IMR-90 (cell line): ENCODE measurements around the gene MAP6. TPM values are rescaled to one million over a fixed set of nuclear protein-coding genes. Genes with fewer than 3 reads are reported as not detected.

Source experiments
- ATAC-seq: fragments of 200-7000 bp; cut with Tn5 transposase; 2 replicates; pipeline ENCODE4 v1.9.1; 2020; ENCODE audit warnings: low read depth, mild to moderate bottlenecking, moderate library complexity
- BruUV-seq: library from RNA; stranded (reverse); fragments of 400-500 nt; replicated peaks from 2 replicates; lab custom pipeline; 2021; lab: Mats Ljungman, UMichigan
- CTCF ChIA-PET: fragments of 300-600 bp; formaldehyde crosslinking; extraction: SDS; loops from one replicate; lab custom pipeline; 2021; ENCODE audit warnings: antibody characterized with exemption; lab: Yijun Ruan, JAX
- POLR2A ChIA-PET: fragments of 300-600 bp; sonication (Branson Sonifier 250); formaldehyde crosslinking; loops from one replicate; lab custom pipeline; 2022; ENCODE audit warnings: antibody characterized with exemption; ENCODE audit not compliant: unreplicated experiment; lab: Charles Lee
- DNase-seq: peaks from one replicate; pipeline ENCODE4 v3.0.0; 2013
- H2AFZ ChIP-seq: replicated peaks from 2 replicates; pipeline ENCODE3; 2013; ENCODE audit warnings: low read length, mild to moderate bottlenecking; ENCODE audit not compliant: poor library complexity
- H2AK5ac ChIP-seq: 2 replicates; pipeline ENCODE4 v1.6.1; 2013; ENCODE audit warnings: low read depth, low read length, inconsistent platforms
- H2AK9ac ChIP-seq: replicated peaks from 2 replicates; pipeline ENCODE3; 2013; ENCODE audit warnings: mild to moderate bottlenecking, low read depth, low read length, moderate library complexity; ENCODE audit not compliant: poor library complexity
- H2BK120ac ChIP-seq: 2 replicates; pipeline ENCODE4 v1.6.1; 2013; ENCODE audit warnings: low read depth, low read length, inconsistent platforms
- H2BK15ac ChIP-seq: 3 replicates; pipeline ENCODE4 v1.6.1; 2013; ENCODE audit warnings: low read depth, low read length, inconsistent platforms
- H2BK20ac ChIP-seq: 2 replicates; pipeline ENCODE4 v1.6.1; 2013; ENCODE audit warnings: low read depth, mild to moderate bottlenecking, inconsistent platforms, low read length, moderate library complexity
- H2BK5ac ChIP-seq: 2 replicates; pipeline ENCODE4 v1.6.1; 2013; ENCODE audit warnings: mild to moderate bottlenecking, low read depth, low read length, inconsistent platforms; ENCODE audit not compliant: poor library complexity, severe bottlenecking
- H3K14ac ChIP-seq: replicated peaks from 2 replicates; pipeline ENCODE4 v1.6.1; 2013; ENCODE audit warnings: low read depth, low read length, inconsistent platforms
- H3K18ac ChIP-seq: 2 replicates; pipeline ENCODE4 v1.6.1; 2013; ENCODE audit warnings: low read depth, low read length, control low read depth
- H3K23ac ChIP-seq: 2 replicates; pipeline ENCODE4 v1.6.1; 2013; ENCODE audit warnings: low read depth, low read length, inconsistent platforms
- H3K27ac ChIP-seq: 2 replicates; pipeline ENCODE4 v1.5.1; 2013; ENCODE audit warnings: mild to moderate bottlenecking, control low read depth, low read length; ENCODE audit not compliant: insufficient read depth
- H3K27me3 ChIP-seq: 2 replicates; pipeline ENCODE4 v1.6.1; 2013; ENCODE audit warnings: low read length; ENCODE audit not compliant: control insufficient read depth, insufficient read depth
- H3K36me3 ChIP-seq: 2 replicates; pipeline ENCODE4 v1.6.1; 2013; ENCODE audit warnings: low read length, mixed read lengths; ENCODE audit not compliant: control insufficient read depth, insufficient read depth
- H3K4ac ChIP-seq: 2 replicates; pipeline ENCODE4 v1.6.1; 2013; ENCODE audit warnings: low read depth, low read length, inconsistent platforms
- H3K4me1 ChIP-seq: 2 replicates; pipeline ENCODE4 v1.6.1; 2013; ENCODE audit warnings: low read length, mixed read lengths; ENCODE audit not compliant: control insufficient read depth, insufficient read depth
- H3K4me2 ChIP-seq: 2 replicates; pipeline ENCODE4 v1.6.1; 2013; ENCODE audit warnings: low read depth, mild to moderate bottlenecking, control low read depth, low read length, moderate library complexity
- H3K4me3 ChIP-seq: 2 replicates; pipeline ENCODE4 v1.5.1; 2013; ENCODE audit warnings: low read depth, mild to moderate bottlenecking, control low read depth, low read length, moderate library complexity; ENCODE audit not compliant: insufficient read depth
- H3K56ac ChIP-seq: 2 replicates; pipeline ENCODE4 v1.6.1; 2013; ENCODE audit warnings: low read length, inconsistent platforms; ENCODE audit not compliant: insufficient read depth; ENCODE audit errors: extremely low read depth
- H3K79me1 ChIP-seq, 2 experiments: 2 replicates each; pipeline ENCODE4 v1.6.1; 2013; ENCODE audit warnings: low read length in 2 of 2, inconsistent platforms in 1 of 2, low read depth in 1 of 2
- H3K9ac ChIP-seq: 2 replicates; pipeline ENCODE4 v1.6.1; 2013; ENCODE audit warnings: low read depth, low read length, control low read depth
- H3K9me1 ChIP-seq: 2 replicates; pipeline ENCODE4 v1.6.1; 2013; ENCODE audit warnings: low read length, inconsistent platforms; ENCODE audit not compliant: insufficient read depth
- H3K9me3 ChIP-seq: 2 replicates; pipeline ENCODE4 v1.6.1; 2013; ENCODE audit warnings: low read length; ENCODE audit not compliant: control insufficient read depth, insufficient read depth
- H4K20me1 ChIP-seq: 2 replicates; pipeline ENCODE4 v1.6.1; 2013; ENCODE audit warnings: low read length, inconsistent platforms; ENCODE audit not compliant: insufficient read depth
- H4K5ac ChIP-seq: 2 replicates; pipeline ENCODE4 v1.6.1; 2013; ENCODE audit warnings: mild to moderate bottlenecking, low read depth, low read length, control low read depth
- H4K8ac ChIP-seq, 2 experiments: 2 replicates each; pipeline ENCODE4 v1.6.1; 2013; ENCODE audit warnings: low read depth in 2 of 2, low read length in 2 of 2, control low read depth in 1 of 2, inconsistent platforms in 1 of 2
- H4K91ac ChIP-seq: 2 replicates; pipeline ENCODE4 v1.6.1; 2013; ENCODE audit warnings: low read depth, low read length, inconsistent platforms; ENCODE audit not compliant: insufficient read depth
- BHLHE40 ChIP-seq: fragments of 150-350 bp; IDR thresholded peaks from 2 replicates; pipeline ENCODE4 v1.6.1; 2016; ENCODE audit warnings: mild to moderate bottlenecking, low read depth, low read length
- FOS ChIP-seq: fragments of 150-350 bp; IDR thresholded peaks from 2 replicates; pipeline ENCODE4 v1.6.1; 2016; ENCODE audit warnings: low read depth, low read length
- MAZ ChIP-seq: IDR thresholded peaks from 2 replicates; pipeline ENCODE4 v1.6.1; 2012; ENCODE audit warnings: low read depth, mild to moderate bottlenecking, low read length, improper control_type of control experiment, moderate library complexity, borderline replicate concordance
- MXI1 ChIP-seq: IDR thresholded peaks from 2 replicates; pipeline ENCODE4 v1.6.1; 2012; ENCODE audit warnings: low read depth, mild to moderate bottlenecking, low read length, moderate library complexity, borderline replicate concordance
- NFE2L2 ChIP-seq: fragments of 150-350 bp; IDR thresholded peaks from 2 replicates; pipeline ENCODE4 v1.6.1; 2016; ENCODE audit warnings: low read depth, mild to moderate bottlenecking, low read length
- RCOR1 ChIP-seq: IDR thresholded peaks from 2 replicates; pipeline ENCODE4 v1.6.1; 2012; ENCODE audit warnings: mild to moderate bottlenecking, low read length, improper control_type of control experiment; ENCODE audit not compliant: insufficient replicate concordance
- RFX5 ChIP-seq: IDR thresholded peaks from 2 replicates; pipeline ENCODE4 v1.8.0; 2012; ENCODE audit warnings: low read depth, mild to moderate bottlenecking, low read length, moderate library complexity
- SMC3 ChIP-seq: fragments of 150-350 bp; IDR thresholded peaks from 2 replicates; pipeline ENCODE4 v1.6.1; 2016; ENCODE audit warnings: low read depth, mild to moderate bottlenecking, antibody characterized with exemption, low read length, moderate library complexity
- WGBS, 2 experiments: methylation state at CpG; one replicate each; pipeline versions ENCODE4 v1.1.5 to v1.1.7; 2013; ENCODE audit warnings: missing lambda C conversion rate in 2 of 2; ENCODE audit not compliant: insufficient read length in 1 of 2; ENCODE audit errors: extremely low coverage in 2 of 2; 5-methylcytosine and 5-hydroxymethylcytosine counted together
- dilution Hi-C: fragments of 300-500 bp; cut with HindIII; formaldehyde crosslinking; loops from one replicate; pipeline ENCODE4 v1.14.3; 2018; ENCODE audit warnings: low sequenced_read_pairs; ENCODE audit not compliant: unreplicated experiment
- in situ Hi-C: fragments of 300-500 bp; cut with MboI; formaldehyde crosslinking; loops from 3 replicates; pipeline ENCODE4 v1.14.3; 2019; ENCODE audit warnings: low sequenced_read_pairs, inconsistent platforms, mixed read lengths
- intact Hi-C: fragments of 100-400 bp; cut with micrococcal nuclease; formaldehyde crosslinking; loops from 2 replicates; pipeline ENCODE4 v1.10.0; 2022
- polyA plus RNA-seq, 3 experiments: library from polyadenylated mRNA; depleted of rRNA; stranded (reverse); fragments of >200 nt; gene quantifications; 2 replicates each; pipeline ENCODE4 v1.2.3, GENCODE V29; 2012; ENCODE audit warnings: low replicate concordance in 1 of 3
- total RNA-seq: library from RNA; depleted of rRNA; stranded (reverse); fragments of >200 nt; gene quantifications from 2 replicates; pipeline ENCODE4 v1.2.3, GENCODE V29; 2012
- TF ChIP-seq, protein P1 (sequence below): fragments of 150-350 bp; IDR thresholded peaks from 2 replicates; pipeline ENCODE4 v1.6.1; 2016; ENCODE audit warnings: low read depth, mild to moderate bottlenecking, low read length, moderate library complexity, borderline replicate concordance

The MAP6 gene
- total and polyA plus RNA-seq, 2 of the 4 experiments (the other 2 are of a cell fraction): 3.0 to 3.4 TPM

DNA sequence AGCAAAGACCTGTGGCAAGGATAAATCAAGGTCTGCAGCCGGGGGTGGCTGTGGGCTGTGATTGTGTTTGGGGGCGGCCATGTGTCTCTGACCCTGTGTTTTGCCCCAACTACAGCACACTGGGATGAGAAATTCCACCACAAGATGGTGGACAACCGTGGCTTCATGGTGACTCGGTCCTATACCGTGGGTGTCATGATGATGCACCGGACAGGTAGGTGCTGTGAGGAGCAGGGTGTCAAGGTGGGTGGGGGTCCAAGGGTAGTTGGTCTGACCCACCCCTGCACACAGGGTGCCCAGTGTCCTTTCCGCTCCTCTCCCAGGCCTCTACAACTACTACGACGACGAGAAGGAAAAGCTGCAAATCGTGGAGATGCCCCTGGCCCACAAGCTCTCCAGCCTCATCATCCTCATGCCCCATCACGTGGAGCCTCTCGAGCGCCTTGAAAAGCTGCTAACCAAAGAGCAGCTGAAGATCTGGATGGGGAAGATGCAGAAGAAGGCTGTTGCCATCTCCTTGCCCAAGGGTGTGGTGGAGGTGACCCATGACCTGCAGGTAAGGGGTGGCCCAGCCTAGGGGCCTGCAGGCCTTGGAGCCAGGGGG, 100.1 kb downstream of the MAP6 start:
- H3K4ac ChIP-seq: no peak overlapping the region
- H4K20me1 ChIP-seq: peaks cover 100% of the 10 kb centered on the region
- H3K79me1 ChIP-seq: peaks cover 39 to 89% of the 10 kb centered on the region in 2 experiments
- ChIA-PET POLR2A (no interaction called here), CTCF (interaction anchor here (1.3 to 1.8 kb wide), 3 partner anchors 9 to 21 kb away, joined by 3 to 5 read pairs (median 3); no protein-coding TSS in a partner anchor)
- 95% methylated on average over 4 of the region's 14 CpGs; no CpG with 5 or more reads in 1 of the 2 experiments for WGBS, 2 experiments
- no peak overlapping the region for H4K91ac ChIP-seq
- peaks cover 83% of the 10 kb centered on the region for H3K36me3 ChIP-seq
- no peak for TF ChIP-seq RCOR1
- TF ChIP-seq MXI1: no peak
- TF ChIP-seq RFX5: no peak
- TF ChIP-seq FOS: no peak
- TF ChIP-seq, protein P1, sequence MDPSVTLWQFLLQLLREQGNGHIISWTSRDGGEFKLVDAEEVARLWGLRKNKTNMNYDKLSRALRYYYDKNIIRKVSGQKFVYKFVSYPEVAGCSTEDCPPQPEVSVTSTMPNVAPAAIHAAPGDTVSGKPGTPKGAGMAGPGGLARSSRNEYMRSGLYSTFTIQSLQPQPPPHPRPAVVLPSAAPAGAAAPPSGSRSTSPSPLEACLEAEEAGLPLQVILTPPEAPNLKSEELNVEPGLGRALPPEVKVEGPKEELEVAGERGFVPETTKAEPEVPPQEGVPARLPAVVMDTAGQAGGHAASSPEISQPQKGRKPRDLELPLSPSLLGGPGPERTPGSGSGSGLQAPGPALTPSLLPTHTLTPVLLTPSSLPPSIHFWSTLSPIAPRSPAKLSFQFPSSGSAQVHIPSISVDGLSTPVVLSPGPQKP: no peak
- TF ChIP-seq BHLHE40: no peak
- no peak for TF ChIP-seq SMC3
- no peak for TF ChIP-seq NFE2L2
- no peak for TF ChIP-seq MAZ
- ATAC-seq (no peak), DNase-seq (no peak)
- peak overlapping the region; percentile 44 for H2AK9ac ChIP-seq
- H2AFZ ChIP-seq: no peak overlapping the region
- H3K9me1 ChIP-seq: no peaks in the 10 kb centered on the region; the same call in 1 of the 2 replicates
- H2AK5ac ChIP-seq: no peak overlapping the region
- no peak overlapping the region for H3K9ac ChIP-seq
- dilution Hi-C loops (no loop called here), in situ Hi-C loops (no loop called here), intact Hi-C loops (no loop called here)
- H4K8ac ChIP-seq: no peak overlapping the region
- H3K14ac ChIP-seq: no peak overlapping the region
- H3K9me3 ChIP-seq: no peaks in the 10 kb centered on the region
- H2BK120ac ChIP-seq: no peak overlapping the region
- no peak overlapping the region for H3K4me3 ChIP-seq
- no peak overlapping the region for H3K56ac ChIP-seq
- BruUV-seq: no TSS peak
- no peak overlapping the region for H2BK5ac ChIP-seq
- no peak overlapping the region for H3K4me2 ChIP-seq
- H2BK15ac ChIP-seq: no peak overlapping the region
- no peak overlapping the region for H4K5ac ChIP-seq
- no peak overlapping the region for H3K27ac ChIP-seq
- H3K27me3 ChIP-seq: no peaks in the 10 kb centered on the region
- H3K23ac ChIP-seq: no peak overlapping the region
- H2BK20ac ChIP-seq: no peak overlapping the region
- peaks cover 19% of the 10 kb centered on the region for H3K4me1 ChIP-seq
- H3K18ac ChIP-seq: no peak overlapping the region
